A673 (cell line): ENCODE results near the gene EMID1. TPM values are rescaled to one million over a fixed set of nuclear protein-coding genes. Genes with fewer than 3 reads are reported as not detected.

ENCODE experiments used
- BruUV-seq: library from RNA; stranded (reverse); fragments of 400-500 nt; replicated peaks from 2 replicates; lab custom pipeline; 2021; lab: Mats Ljungman, UMichigan
- CTCF ChIA-PET: fragments of 300-600 bp; sonication (Branson Sonifier 250); formaldehyde crosslinking; loops from one replicate; lab custom pipeline; 2022; ENCODE audit warnings: antibody characterized with exemption; lab: Charles Lee
- POLR2A ChIA-PET: fragments of 300-600 bp; sonication (Branson Sonifier 250); formaldehyde crosslinking; loops from one replicate; lab custom pipeline; 2022; ENCODE audit warnings: antibody characterized with exemption; ENCODE audit not compliant: low non-redundant PET; lab: Charles Lee
- DNase-seq: peaks from one replicate; pipeline ENCODE4 v3.0.0-alpha.2; 2015; ENCODE audit warnings: low spot score
- H3K27ac ChIP-seq: fragments of 200-600 bp; sonication (generic); 2 replicates; pipeline ENCODE4 v1.5.1; 2016; ENCODE audit warnings: mixed run types, low read depth, mild to moderate bottlenecking, mixed read lengths, antibody characterized with exemption, low read length; ENCODE audit not compliant: poor library complexity, severe bottlenecking
- H3K27me3 ChIP-seq: fragments of 200-600 bp; sonication (generic); replicated peaks from 2 replicates; pipeline ENCODE4 v1.6.1; 2017; ENCODE audit warnings: mixed run types, low read depth, mild to moderate bottlenecking, mixed read lengths, antibody characterized with exemption, low read length; ENCODE audit not compliant: insufficient read depth, poor library complexity
- H3K36me3 ChIP-seq: fragments of 200-600 bp; sonication (generic); 2 replicates; pipeline ENCODE4 v1.6.1; 2016; ENCODE audit warnings: mixed run types, mild to moderate bottlenecking, mixed read lengths, antibody characterized with exemption, low read length; ENCODE audit not compliant: insufficient read depth, poor library complexity, severe bottlenecking
- H3K4me1 ChIP-seq: fragments of 200-600 bp; sonication (generic); 2 replicates; pipeline ENCODE4 v1.6.1; 2017; ENCODE audit warnings: mixed run types, mild to moderate bottlenecking, mixed read lengths, antibody characterized with exemption, low read length; ENCODE audit not compliant: insufficient read depth, poor library complexity, severe bottlenecking
- H3K4me3 ChIP-seq: fragments of 200-600 bp; sonication (generic); 2 replicates; pipeline ENCODE4 v1.5.1; 2016; ENCODE audit warnings: low read depth, mixed run types, mild to moderate bottlenecking, mixed read lengths, low read length; ENCODE audit not compliant: poor library complexity, severe bottlenecking
- H3K9me3 ChIP-seq: fragments of 200-600 bp; sonication (generic); 2 replicates; pipeline ENCODE4 v1.6.1; 2016; ENCODE audit warnings: mixed run types, low read depth, mild to moderate bottlenecking, mixed read lengths, antibody characterized with exemption, low read length; ENCODE audit not compliant: poor library complexity, severe bottlenecking
- EZH2 ChIP-seq: fragments of 200-600 bp; sonication (generic); IDR thresholded peaks from 2 replicates; pipeline ENCODE4 v1.6.1; 2017; ENCODE audit warnings: borderline replicate concordance, low read depth, mild to moderate bottlenecking, mixed read lengths, antibody characterized with exemption, low read length; ENCODE audit not compliant: poor library complexity, severe bottlenecking
- intact Hi-C: fragments of 100-400 bp; cut with micrococcal nuclease; formaldehyde crosslinking; loops from one replicate; pipeline ENCODE4 v1.10.0; 2022; ENCODE audit not compliant: unreplicated experiment
- total RNA-seq: library from RNA; stranded (reverse); gene quantifications from 2 replicates; pipeline ENCODE4 v1.2.3, GENCODE V29; 2021
- TF ChIP-seq, protein P1 (sequence below): fragments of 300-800, 200-600 bp; sonication (generic); conservative IDR thresholded peaks from 2 replicates; pipeline ENCODE4 v1.5.1; 2017; ENCODE audit warnings: low read depth, mild to moderate bottlenecking, antibody characterized with exemption, low read length, moderate library complexity, mixed read lengths

The EMID1 gene
- total RNA-seq, 1 experiment from 2014 or later = not detected

DNA sequence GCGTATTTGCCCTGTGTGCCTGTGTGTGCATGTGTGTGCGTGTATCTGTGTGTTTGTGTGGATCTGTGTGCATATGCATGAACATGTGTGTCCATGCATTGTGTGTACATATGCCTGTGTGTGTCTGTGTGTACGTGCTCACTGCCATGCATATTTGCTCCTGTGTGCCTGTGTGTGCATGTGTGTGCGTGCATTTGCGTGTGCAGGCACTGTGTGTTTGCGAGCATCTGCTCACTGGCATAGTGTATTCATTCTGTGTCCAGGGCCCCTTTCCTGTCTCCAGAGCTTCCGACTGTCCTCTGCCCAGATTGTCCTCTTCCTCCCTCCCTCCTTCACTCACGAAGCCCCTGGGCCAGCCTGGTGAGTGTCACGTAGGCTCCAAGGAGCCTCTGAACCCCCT lies 5.8 kb downstream of the EMID1 start:
- BruUV-seq = no TSS peak
- Histone ChIP-seq H3K9me3 (no peaks in the 10 kb centered on the region), H3K4me3 (no peak overlapping the region), H3K27ac (no peak overlapping the region), H3K36me3 (no peaks in the 10 kb centered on the region), H3K27me3 (no peaks in the 10 kb centered on the region), H3K4me1 (no peaks in the 10 kb centered on the region)
- ChIA-PET CTCF (no interaction called here), POLR2A (no interaction called here)
- DNase-seq = no peak
- TF ChIP-seq, protein P1, sequence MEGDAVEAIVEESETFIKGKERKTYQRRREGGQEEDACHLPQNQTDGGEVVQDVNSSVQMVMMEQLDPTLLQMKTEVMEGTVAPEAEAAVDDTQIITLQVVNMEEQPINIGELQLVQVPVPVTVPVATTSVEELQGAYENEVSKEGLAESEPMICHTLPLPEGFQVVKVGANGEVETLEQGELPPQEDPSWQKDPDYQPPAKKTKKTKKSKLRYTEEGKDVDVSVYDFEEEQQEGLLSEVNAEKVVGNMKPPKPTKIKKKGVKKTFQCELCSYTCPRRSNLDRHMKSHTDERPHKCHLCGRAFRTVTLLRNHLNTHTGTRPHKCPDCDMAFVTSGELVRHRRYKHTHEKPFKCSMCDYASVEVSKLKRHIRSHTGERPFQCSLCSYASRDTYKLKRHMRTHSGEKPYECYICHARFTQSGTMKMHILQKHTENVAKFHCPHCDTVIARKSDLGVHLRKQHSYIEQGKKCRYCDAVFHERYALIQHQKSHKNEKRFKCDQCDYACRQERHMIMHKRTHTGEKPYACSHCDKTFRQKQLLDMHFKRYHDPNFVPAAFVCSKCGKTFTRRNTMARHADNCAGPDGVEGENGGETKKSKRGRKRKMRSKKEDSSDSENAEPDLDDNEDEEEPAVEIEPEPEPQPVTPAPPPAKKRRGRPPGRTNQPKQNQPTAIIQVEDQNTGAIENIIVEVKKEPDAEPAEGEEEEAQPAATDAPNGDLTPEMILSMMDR = no peak
- no peak for TF ChIP-seq EZH2
- intact Hi-C loops = no loop called here

DNA sequence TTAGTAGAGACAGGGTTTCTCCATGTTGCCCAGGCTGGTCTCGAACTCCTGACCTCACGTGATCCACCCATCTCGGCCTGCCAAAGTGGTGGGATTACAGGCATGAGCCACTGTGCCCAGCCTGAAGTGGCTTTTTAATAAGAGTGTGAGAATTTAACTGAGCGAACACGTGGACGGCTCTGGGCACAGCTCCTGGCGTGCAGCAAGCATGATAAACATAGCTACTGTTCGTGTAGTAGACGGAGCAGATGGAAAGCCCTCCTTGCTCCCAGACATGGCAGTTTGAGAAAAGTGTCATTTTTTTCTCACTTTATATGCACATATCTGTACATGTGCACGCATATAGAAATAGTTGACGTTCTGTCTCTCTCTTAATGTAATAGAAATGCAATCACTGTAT lies 7.0 kb downstream of the EMID1 start:
- ChIA-PET CTCF (no interaction called here), POLR2A (no interaction called here)
- Histone ChIP-seq H3K27me3 (no peaks in the 10 kb centered on the region), H3K4me3 (no peak overlapping the region), H3K4me1 (no peaks in the 10 kb centered on the region), H3K27ac (no peak overlapping the region), H3K36me3 (no peaks in the 10 kb centered on the region), H3K9me3 (no peaks in the 10 kb centered on the region)
- no peak for TF ChIP-seq EZH2
- TF ChIP-seq, protein P1 = no peak
- DNase-seq = no peak
- BruUV-seq = no TSS peak
- intact Hi-C loops = no loop called here

DNA sequence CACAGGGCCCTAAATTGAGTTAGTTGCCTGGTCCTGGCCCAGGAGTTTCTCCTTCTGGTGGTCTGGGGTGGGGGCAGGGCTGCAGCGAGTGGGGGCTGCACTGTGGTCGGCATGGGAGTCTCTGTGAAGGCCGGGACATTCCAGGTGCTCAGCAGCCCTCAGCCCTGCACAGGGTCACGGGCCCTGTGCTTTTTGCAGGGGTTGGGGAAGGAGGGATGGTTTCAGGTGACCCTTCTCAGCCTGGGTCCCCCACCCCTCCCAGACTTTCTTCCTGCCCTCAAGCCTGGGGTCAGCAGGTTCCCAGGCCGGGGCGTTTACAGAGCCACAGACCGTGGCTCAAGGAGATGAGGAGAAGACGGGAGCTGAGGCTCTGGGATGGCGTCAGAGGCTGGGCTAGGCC lies 7.8 kb downstream of the EMID1 start:
- H3K4me1 ChIP-seq = no peaks in the 10 kb centered on the region
- TF ChIP-seq EZH2 = no peak
- TF ChIP-seq, protein P1 = no peak
- no TSS peak for BruUV-seq
- no peaks in the 10 kb centered on the region for H3K36me3 ChIP-seq
- H3K9me3 ChIP-seq = no peaks in the 10 kb centered on the region
- no peak overlapping the region for H3K27ac ChIP-seq
- H3K27me3 ChIP-seq = no peaks in the 10 kb centered on the region
- no peak for DNase-seq
- CTCF ChIA-PET = no interaction called here
- H3K4me3 ChIP-seq = no peak overlapping the region
- intact Hi-C loops = no loop called here
- POLR2A ChIA-PET = no interaction called here
